DND-41 (cell line): ENCODE data around the gene TTC12.

Experiments used
- ATAC-seq: fragments of 200-7000 bp; cut with Tn5 transposase; 3 replicates; pipeline ENCODE4 v1.9.1; 2021; ENCODE audit warnings: low read depth; ENCODE audit not compliant: insufficient read depth
- DNase-seq: peaks from one replicate; pipeline ENCODE4 v3.0.0-alpha.2; 2020
- H2AFZ ChIP-seq: 2 replicates; pipeline ENCODE4 v1.6.0; 2012; ENCODE audit warnings: low read depth, low read length
- H3K27ac ChIP-seq: 2 replicates; pipeline ENCODE4 v1.5.1; 2012; ENCODE audit warnings: low read length, inconsistent platforms
- H3K27me3 ChIP-seq: fragments of 200-600 bp; sonication (generic); 2 replicates; pipeline ENCODE4 v1.6.0; 2012; ENCODE audit warnings: low read length, mild to moderate bottlenecking, inconsistent platforms; ENCODE audit not compliant: insufficient read depth, poor library complexity
- H3K36me3 ChIP-seq: 2 replicates; pipeline ENCODE4 v1.5.1; 2012; ENCODE audit warnings: low read length, inconsistent platforms; ENCODE audit not compliant: insufficient read depth
- H3K4me1 ChIP-seq: 2 replicates; pipeline ENCODE4 v1.5.1; 2012; ENCODE audit warnings: mild to moderate bottlenecking, low read length; ENCODE audit not compliant: insufficient read depth
- H3K4me2 ChIP-seq: 2 replicates; pipeline ENCODE4 v1.6.0; 2012; ENCODE audit warnings: mild to moderate bottlenecking, moderate library complexity, low read length, inconsistent platforms; ENCODE audit not compliant: insufficient read depth
- H3K4me3 ChIP-seq, 2 experiments: fragments of 200-600 bp in 1 of 2; shearing (Covaris generic) in 1 of 2; 2 replicates each; pipeline ENCODE4 v1.5.1; 2012 to 2016; ENCODE audit warnings: inconsistent platforms in 2 of 2, low read length in 2 of 2, mild to moderate bottlenecking in 2 of 2, low read depth in 1 of 2, moderate library complexity in 1 of 2
- H3K79me2 ChIP-seq: 2 replicates; pipeline ENCODE4 v1.6.0; 2012; ENCODE audit warnings: low read length, inconsistent platforms; ENCODE audit not compliant: insufficient read depth
- H3K9ac ChIP-seq: 2 replicates; pipeline ENCODE4 v1.6.0; 2012; ENCODE audit warnings: low read depth, mild to moderate bottlenecking, inconsistent platforms, low read length, moderate library complexity
- H3K9me3 ChIP-seq: 2 replicates; pipeline ENCODE4 v1.5.1; 2012; ENCODE audit warnings: low read length, moderate library complexity, mild to moderate bottlenecking, inconsistent platforms; ENCODE audit not compliant: insufficient read depth, severe bottlenecking
- H4K20me1 ChIP-seq: 2 replicates; pipeline ENCODE4 v1.6.0; 2012; ENCODE audit warnings: low read length; ENCODE audit not compliant: insufficient read depth
- EZH2 ChIP-seq: IDR thresholded peaks from 3 replicates; pipeline ENCODE4 v1.6.1; 2012; ENCODE audit warnings: borderline replicate concordance, low read depth, mild to moderate bottlenecking, moderate library complexity, low read length, inconsistent platforms; ENCODE audit not compliant: severe bottlenecking
- TF ChIP-seq, protein P1 (sequence below): IDR thresholded peaks from 2 replicates; pipeline ENCODE4 v1.5.1; 2012; ENCODE audit warnings: borderline replicate concordance, low read length, moderate library complexity, mild to moderate bottlenecking; ENCODE audit not compliant: poor library complexity, severe bottlenecking; ENCODE audit errors: extremely low read depth

Gene TTC12

DNA sequence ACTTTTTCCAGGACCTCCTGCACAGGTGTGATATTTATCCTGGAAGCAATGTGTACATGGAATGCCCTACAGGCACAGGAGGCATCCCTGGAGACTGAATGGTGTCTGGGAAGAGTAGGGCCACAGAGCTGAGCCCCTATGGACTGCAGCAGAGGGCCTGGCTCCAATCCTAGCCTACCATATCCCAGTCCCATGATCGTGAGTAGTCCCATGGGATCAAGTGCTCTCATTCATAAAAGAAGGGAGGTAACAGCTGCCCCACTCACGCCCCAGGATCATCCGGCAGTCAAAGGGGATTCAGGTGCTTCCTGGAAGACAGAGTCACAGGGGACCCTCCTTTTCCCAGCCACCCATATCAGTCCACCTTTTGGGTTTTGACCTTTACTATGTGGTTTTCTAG, 97.2 kb downstream of the TTC12 start:
- H3K27ac ChIP-seq: no peak overlapping the region
- H3K9ac ChIP-seq: no peak overlapping the region
- no peaks in the 10 kb centered on the region for H3K4me1 ChIP-seq
- no peak overlapping the region for H3K4me3 ChIP-seq
- H3K27me3 ChIP-seq: no peaks in the 10 kb centered on the region
- no peaks in the 10 kb centered on the region for H3K36me3 ChIP-seq
- ATAC-seq (no peak), DNase-seq (no peak)
- no peaks in the 10 kb centered on the region for H4K20me1 ChIP-seq
- no peaks in the 10 kb centered on the region for H3K79me2 ChIP-seq
- TF ChIP-seq, protein P1, sequence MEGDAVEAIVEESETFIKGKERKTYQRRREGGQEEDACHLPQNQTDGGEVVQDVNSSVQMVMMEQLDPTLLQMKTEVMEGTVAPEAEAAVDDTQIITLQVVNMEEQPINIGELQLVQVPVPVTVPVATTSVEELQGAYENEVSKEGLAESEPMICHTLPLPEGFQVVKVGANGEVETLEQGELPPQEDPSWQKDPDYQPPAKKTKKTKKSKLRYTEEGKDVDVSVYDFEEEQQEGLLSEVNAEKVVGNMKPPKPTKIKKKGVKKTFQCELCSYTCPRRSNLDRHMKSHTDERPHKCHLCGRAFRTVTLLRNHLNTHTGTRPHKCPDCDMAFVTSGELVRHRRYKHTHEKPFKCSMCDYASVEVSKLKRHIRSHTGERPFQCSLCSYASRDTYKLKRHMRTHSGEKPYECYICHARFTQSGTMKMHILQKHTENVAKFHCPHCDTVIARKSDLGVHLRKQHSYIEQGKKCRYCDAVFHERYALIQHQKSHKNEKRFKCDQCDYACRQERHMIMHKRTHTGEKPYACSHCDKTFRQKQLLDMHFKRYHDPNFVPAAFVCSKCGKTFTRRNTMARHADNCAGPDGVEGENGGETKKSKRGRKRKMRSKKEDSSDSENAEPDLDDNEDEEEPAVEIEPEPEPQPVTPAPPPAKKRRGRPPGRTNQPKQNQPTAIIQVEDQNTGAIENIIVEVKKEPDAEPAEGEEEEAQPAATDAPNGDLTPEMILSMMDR: no peak
- no peak for TF ChIP-seq EZH2
- no peaks in the 10 kb centered on the region for H3K9me3 ChIP-seq
- H2AFZ ChIP-seq: no peak overlapping the region
- no peak overlapping the region for H3K4me2 ChIP-seq

DNA sequence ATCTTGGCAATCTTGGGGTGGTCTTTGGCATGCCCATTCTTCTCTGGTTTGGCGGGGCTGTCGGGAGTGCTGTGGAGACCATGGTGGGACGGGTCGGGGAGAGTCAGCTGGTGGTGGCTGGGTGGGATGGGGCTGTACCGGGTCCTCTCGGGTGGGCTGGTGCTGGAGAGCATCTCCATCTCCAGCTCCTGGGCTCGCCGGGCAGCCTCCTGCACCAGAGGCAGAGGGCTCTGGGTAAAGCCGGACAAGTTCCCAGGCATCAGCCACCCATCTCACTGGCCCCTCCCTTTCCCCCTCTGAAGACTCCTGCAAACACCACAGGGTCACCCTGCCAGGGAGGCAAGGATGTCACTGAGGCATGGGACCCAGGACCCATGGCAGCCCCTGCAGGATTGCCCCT, 98.3 kb downstream of the TTC12 start:
- Histone ChIP-seq H3K27me3 (no peaks in the 10 kb centered on the region), H3K4me2 (no peak overlapping the region), H3K9me3 (no peaks in the 10 kb centered on the region), H2AFZ (no peak overlapping the region), H3K79me2 (no peaks in the 10 kb centered on the region), H3K4me3 (no peak overlapping the region), H3K36me3 (no peaks in the 10 kb centered on the region), H3K27ac (no peak overlapping the region), H3K9ac (no peak overlapping the region), H4K20me1 (no peaks in the 10 kb centered on the region), H3K4me1 (no peaks in the 10 kb centered on the region)
- no peak for TF ChIP-seq EZH2
- TF ChIP-seq, protein P1: no peak
- DNase-seq (no peak), ATAC-seq (no peak)

DNA sequence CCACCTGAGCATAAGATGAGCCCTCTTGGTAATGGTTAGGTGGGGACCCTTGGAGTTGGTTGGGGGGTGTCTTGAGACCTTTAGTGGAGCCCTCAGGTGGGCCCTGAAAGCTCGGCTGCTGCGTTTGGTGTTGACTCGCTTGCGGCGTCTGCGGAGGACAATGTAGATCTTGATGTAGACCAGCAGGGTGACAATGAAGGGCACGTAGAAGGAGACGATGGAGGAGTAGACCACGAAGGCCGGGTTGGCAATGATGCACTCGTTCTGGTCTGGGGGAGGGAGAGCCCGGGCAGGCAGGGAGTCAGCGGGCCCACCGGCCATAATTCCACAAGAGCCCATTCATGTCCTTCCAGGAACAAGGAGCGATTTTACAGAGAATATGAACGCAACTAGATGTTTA, 101.0 kb downstream of the TTC12 start:
- H3K79me2 ChIP-seq: no peaks in the 10 kb centered on the region
- H3K27me3 ChIP-seq: no peaks in the 10 kb centered on the region
- no peak overlapping the region for H3K4me3 ChIP-seq
- no peaks in the 10 kb centered on the region for H4K20me1 ChIP-seq
- ATAC-seq (no peak), DNase-seq (no peak)
- TF ChIP-seq, protein P1: no peak
- TF ChIP-seq EZH2: no peak
- no peak overlapping the region for H3K9ac ChIP-seq
- no peaks in the 10 kb centered on the region for H3K36me3 ChIP-seq
- H2AFZ ChIP-seq: no peak overlapping the region
- H3K9me3 ChIP-seq: no peaks in the 10 kb centered on the region
- no peak overlapping the region for H3K4me2 ChIP-seq
- H3K27ac ChIP-seq: no peak overlapping the region
- H3K4me1 ChIP-seq: no peaks in the 10 kb centered on the region
